Osteoblast (primary cell): ENCODE data around the gene ABCD2. TPM values are rescaled to one million over a fixed set of nuclear protein-coding genes. Genes with fewer than 3 reads are reported as not detected.
A peak's percentile ranks its signal among the peaks of the same experiment; 100 is the strongest.

Experiments
- DNase-seq: peaks from one replicate; pipeline ENCODE4 v3.0.0; 2011; ENCODE audit warnings: low spot score, mixed read lengths; ENCODE audit not compliant: insufficient read length; ENCODE audit errors: missing footprints
- H2AFZ ChIP-seq: 2 replicates; pipeline ENCODE4 v1.6.0; 2011; ENCODE audit warnings: mild to moderate bottlenecking, low read length
- H3K27ac ChIP-seq: 2 replicates; pipeline ENCODE4 v1.5.1; 2011; ENCODE audit warnings: mild to moderate bottlenecking, low read depth, low read length, moderate library complexity
- H3K27me3 ChIP-seq: 2 replicates; pipeline ENCODE4 v1.6.0; 2012; ENCODE audit warnings: mild to moderate bottlenecking, control low read depth, inconsistent platforms, low read length, moderate library complexity; ENCODE audit not compliant: insufficient read depth
- H3K36me3 ChIP-seq: 2 replicates; pipeline ENCODE4 v1.5.1; 2011; ENCODE audit warnings: mild to moderate bottlenecking, low read length, control low read depth, moderate library complexity; ENCODE audit not compliant: insufficient read depth
- H3K4me1 ChIP-seq: 2 replicates; pipeline ENCODE4 v1.5.1; 2011; ENCODE audit warnings: mild to moderate bottlenecking, low read length, control low read depth, moderate library complexity; ENCODE audit not compliant: insufficient read depth
- H3K4me2 ChIP-seq: 2 replicates; pipeline ENCODE4 v1.6.0; 2011; ENCODE audit warnings: mild to moderate bottlenecking, low read length; ENCODE audit not compliant: insufficient read depth
- H3K4me3 ChIP-seq: fragments of 200-600 bp; sonication (generic); 3 replicates; pipeline ENCODE4 v1.5.1; 2012; ENCODE audit warnings: mild to moderate bottlenecking, low read length, inconsistent platforms; ENCODE audit not compliant: insufficient read depth
- H3K79me2 ChIP-seq: 2 replicates; pipeline ENCODE4 v1.6.0; 2012; ENCODE audit warnings: mild to moderate bottlenecking, low read length, control low read depth, inconsistent platforms; ENCODE audit not compliant: insufficient read depth
- H3K9me3 ChIP-seq: 2 replicates; pipeline ENCODE4 v1.5.1; 2011; ENCODE audit warnings: low read depth, low read length, control low read depth
- H4K20me1 ChIP-seq: 2 replicates; pipeline ENCODE4 v1.6.0; 2012; ENCODE audit warnings: mild to moderate bottlenecking, low read length, control low read depth; ENCODE audit not compliant: insufficient read depth
- CTCF ChIP-seq: IDR thresholded peaks from 2 replicates; pipeline ENCODE4 v1.5.1; 2011; ENCODE audit warnings: mild to moderate bottlenecking, low read depth, low read length, moderate library complexity; ENCODE audit errors: extremely low read depth
- total RNA-seq: library from RNA; depleted of rRNA; stranded (reverse); fragments of >200 nt; gene quantifications from 2 replicates; pipeline ENCODE4 v1.2.3, GENCODE V29; 2012

The ABCD2 gene
- total RNA-seq, 1 donor: under 0.01 TPM

GRCh38 chr12:39510001-39510400 lies 109.6 kb downstream of the ABCD2 start:
- Histone ChIP-seq H3K9me3 (no peaks in the 10 kb centered on the region), H3K4me1 (no peaks in the 10 kb centered on the region), H3K79me2 (no peaks in the 10 kb centered on the region), H3K4me3 (no peak overlapping the region), H3K36me3 (no peaks in the 10 kb centered on the region), H3K27me3 (no peaks in the 10 kb centered on the region), H3K27ac (no peak overlapping the region), H2AFZ (no peak overlapping the region), H4K20me1 (no peaks in the 10 kb centered on the region), H3K4me2 (no peak overlapping the region)
- DNase-seq: no peak
- TF ChIP-seq CTCF: no peak

GRCh38 chr12:39505554-39505953 lies 114.0 kb downstream of the ABCD2 start:
- TF ChIP-seq CTCF: no peak
- H3K27ac ChIP-seq: no peak overlapping the region

GRCh38 chr12:39505023-39505422 lies 114.6 kb downstream of the ABCD2 start:
- H3K27me3 ChIP-seq: no peaks in the 10 kb centered on the region
- no peaks in the 10 kb centered on the region for H3K36me3 ChIP-seq
- H3K27ac ChIP-seq: no peak overlapping the region
- H3K9me3 ChIP-seq: no peaks in the 10 kb centered on the region
- peaks cover 5% of the 10 kb centered on the region for H3K4me1 ChIP-seq
- no peaks in the 10 kb centered on the region for H4K20me1 ChIP-seq
- H3K4me3 ChIP-seq: no peak overlapping the region
- no peak overlapping the region for H2AFZ ChIP-seq
- H3K4me2 ChIP-seq: no peak overlapping the region
- no peaks in the 10 kb centered on the region for H3K79me2 ChIP-seq
- no peak for DNase-seq
- no peak for TF ChIP-seq CTCF

More at GRCh38 chr12:39505554-39505953, 114.0 kb downstream of the ABCD2 start:
- Histone ChIP-seq H3K27me3 (no peaks in the 10 kb centered on the region), H3K4me2 (no peak overlapping the region), H3K36me3 (no peaks in the 10 kb centered on the region), H3K4me1 (peaks cover 5% of the 10 kb centered on the region), H2AFZ (no peak overlapping the region), H4K20me1 (no peaks in the 10 kb centered on the region), H3K4me3 (no peak overlapping the region), H3K9me3 (no peaks in the 10 kb centered on the region), H3K79me2 (no peaks in the 10 kb centered on the region)
- no peak for DNase-seq

- Histone ChIP-seq H2AFZ (no peak overlapping the region), H3K9me3 (no peaks in the 10 kb centered on the region), H4K20me1 (no peaks in the 10 kb centered on the region), H3K79me2 (no peaks in the 10 kb centered on the region), H3K4me2 (no peak overlapping the region), H3K27ac (no peak overlapping the region), H3K27me3 (no peaks in the 10 kb centered on the region), H3K4me1 (peaks cover 5% of the 10 kb centered on the region), H3K4me3 (no peak overlapping the region), H3K36me3 (no peaks in the 10 kb centered on the region)
- DNase-seq: peak; percentile 67
- peak; percentile 48 for TF ChIP-seq CTCF
Observed at GRCh38 chr12:39503439-39503838, 116.2 kb downstream of the ABCD2 start.
